HG03432 (cell line): ENCODE measurements around the gene FOXQ1.

ENCODE experiments used
- ATAC-seq: cut with Tn5 transposase; IDR thresholded peaks from one replicate; pipeline ENCODE4 v1.9.1; 2021; ENCODE audit warnings: mild to moderate bottlenecking, moderate library complexity; ENCODE audit not compliant: unreplicated experiment

The FOXQ1 gene

GRCh38 chr6:1311400-1312202, at the start of gene FOXQ1:
Gene FOXQ1 (plus strand): TSS chr6:1312098. CDS start chr6:1312705, 607 bp downstream.
- ATAC-seq: no peak

GRCh38 chr6:1262704-1263038, 49.2 kb upstream of the FOXQ1 start:
- ATAC-seq: no peak

GRCh38 chr6:1263039-1263849, 48.7 kb upstream of the FOXQ1 start:
- no peak for ATAC-seq

- ATAC-seq: no peak
These were observed 48.0 kb upstream of the FOXQ1 start for GRCh38 chr6:1263850-1264377.

GRCh38 chr6:1264619-1265445, 47.1 kb upstream of the FOXQ1 start:
- ATAC-seq: no peak

- ATAC-seq: no peak
These were observed 45.2 kb upstream of the FOXQ1 start for GRCh38 chr6:1266686-1267056.

GRCh38 chr6:1267057-1267732, 44.7 kb upstream of the FOXQ1 start:
- ATAC-seq: no peak

GRCh38 chr6:1267790-1268762, 43.8 kb upstream of the FOXQ1 start:
- no peak for ATAC-seq

- no peak for ATAC-seq
These were observed 40.7 kb upstream of the FOXQ1 start for GRCh38 chr6:1271071-1271763.

GRCh38 chr6:1278061-1278720, 33.7 kb upstream of the FOXQ1 start:
- ATAC-seq: no peak

GRCh38 chr6:1279065-1279464, 32.8 kb upstream of the FOXQ1 start:
- ATAC-seq: no peak

GRCh38 chr6:1280666-1281300, 31.1 kb upstream of the FOXQ1 start:
- no peak for ATAC-seq

- ATAC-seq: no peak
These were observed 30.2 kb upstream of the FOXQ1 start for GRCh38 chr6:1281746-1282145.

- ATAC-seq: no peak
These were observed 28.4 kb upstream of the FOXQ1 start for GRCh38 chr6:1283501-1283900.

GRCh38 chr6:1285556-1285955, 26.3 kb upstream of the FOXQ1 start:
- ATAC-seq: no peak

- ATAC-seq: no peak
These were observed 25.9 kb upstream of the FOXQ1 start for GRCh38 chr6:1285956-1286355.

- ATAC-seq: no peak
These were observed 24.8 kb upstream of the FOXQ1 start for GRCh38 chr6:1287103-1287591.

- ATAC-seq: no peak
These were observed 21.8 kb upstream of the FOXQ1 start for GRCh38 chr6:1290086-1290485.
